Measurements from ENCODE around the gene MINK1.

Gene MINK1

GRCh38 chr17:4870855-4871254 lies 37.7 kb downstream of the MINK1 start:
- no peak for DNase-seq (ENCODE audit: low read depth, low spot score)

DNA sequence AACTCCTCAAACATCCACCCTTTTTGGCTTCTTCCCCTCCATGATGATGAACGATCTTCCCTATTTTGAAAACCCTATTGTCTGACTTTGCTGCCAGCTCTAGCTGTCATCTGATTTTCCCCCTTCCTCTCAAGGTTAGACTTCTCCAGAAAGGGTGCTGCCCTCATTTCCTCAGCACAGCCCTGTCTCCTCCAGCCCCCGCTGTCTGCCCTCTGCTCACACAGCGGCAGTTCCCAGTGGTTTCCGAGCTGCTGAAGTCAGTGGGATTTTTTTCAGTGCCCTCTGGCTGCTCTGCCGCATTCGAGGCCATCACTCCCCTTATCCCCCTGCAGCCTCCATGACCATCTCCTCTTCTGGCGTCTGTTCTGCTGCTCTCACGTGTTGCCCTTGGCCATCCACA lies 39.6 kb downstream of the MINK1 start:
- no peak for DNase-seq (ENCODE audit: low read depth, low spot score)

GRCh38 chr17:4877089-4877488 lies 43.9 kb downstream of the MINK1 start:
- DNase-seq (ENCODE audit: low read depth, low spot score) = no peak

DNA sequence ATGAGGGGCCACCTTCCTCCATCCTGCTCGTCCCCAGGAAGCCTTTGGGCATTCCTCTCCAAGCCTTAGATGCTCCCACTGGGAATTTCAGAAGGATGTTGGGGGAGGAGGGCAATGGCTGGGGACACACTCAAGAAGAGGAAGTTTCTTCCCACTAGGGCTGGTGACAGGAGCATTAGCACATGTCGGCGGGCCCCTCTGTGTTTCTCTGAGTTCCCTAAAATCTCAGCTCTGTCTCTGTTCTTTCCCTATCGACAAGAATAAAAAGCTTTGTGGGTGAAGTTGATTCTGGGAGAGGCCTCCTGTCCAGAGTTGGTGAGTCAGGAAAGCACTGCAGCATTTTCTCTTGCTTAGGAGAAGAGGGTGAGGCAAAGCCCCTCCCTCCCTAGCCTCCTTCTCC lies 46.5 kb downstream of the MINK1 start:
- no peak for DNase-seq (ENCODE audit: low read depth, low spot score)

- no peak for DNase-seq (ENCODE audit: low read depth, low spot score)
Measured at GRCh38 chr17:4880857-4881256, 47.7 kb downstream of the MINK1 start.

DNA sequence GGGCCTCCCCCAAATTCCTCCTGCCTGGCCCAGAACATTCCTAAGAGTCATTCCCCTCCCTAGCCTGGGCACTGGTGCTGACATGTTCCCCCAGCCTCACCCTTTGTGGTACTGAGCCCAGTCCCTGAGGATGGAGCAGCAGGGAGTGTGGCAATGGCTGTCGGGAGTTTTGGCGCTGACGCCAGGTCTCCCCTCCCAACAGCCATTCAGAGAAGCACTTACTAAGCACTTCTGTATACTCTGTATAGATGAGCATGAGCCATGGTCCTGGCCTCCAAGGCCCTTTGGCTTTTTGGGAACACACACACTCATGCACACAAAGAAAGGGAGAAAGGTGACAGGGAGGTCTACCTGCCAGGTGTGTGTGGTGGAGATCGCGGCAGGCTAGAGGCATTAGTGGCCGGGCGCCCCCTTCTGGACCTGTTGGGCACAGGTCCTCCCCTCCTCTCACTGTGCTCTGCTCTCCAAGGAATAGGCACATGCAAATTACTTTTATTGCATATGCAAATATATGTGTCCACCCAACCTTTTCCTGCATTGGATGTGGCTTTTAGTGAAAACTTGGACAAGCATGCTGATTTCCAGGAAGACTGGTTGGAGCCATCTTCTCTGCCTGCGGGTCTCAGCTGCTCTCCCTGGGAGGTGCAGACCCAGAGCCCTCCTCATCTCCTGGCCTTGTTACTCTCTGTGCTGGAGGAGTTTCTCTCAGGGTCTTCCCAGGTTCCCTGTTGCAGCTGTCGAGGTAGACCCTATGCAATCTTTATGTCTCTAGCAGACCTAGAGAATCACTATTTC lies 48.8 kb downstream of the MINK1 start:
- no peak for DNase-seq (ENCODE audit: low read depth, low spot score)

DNA sequence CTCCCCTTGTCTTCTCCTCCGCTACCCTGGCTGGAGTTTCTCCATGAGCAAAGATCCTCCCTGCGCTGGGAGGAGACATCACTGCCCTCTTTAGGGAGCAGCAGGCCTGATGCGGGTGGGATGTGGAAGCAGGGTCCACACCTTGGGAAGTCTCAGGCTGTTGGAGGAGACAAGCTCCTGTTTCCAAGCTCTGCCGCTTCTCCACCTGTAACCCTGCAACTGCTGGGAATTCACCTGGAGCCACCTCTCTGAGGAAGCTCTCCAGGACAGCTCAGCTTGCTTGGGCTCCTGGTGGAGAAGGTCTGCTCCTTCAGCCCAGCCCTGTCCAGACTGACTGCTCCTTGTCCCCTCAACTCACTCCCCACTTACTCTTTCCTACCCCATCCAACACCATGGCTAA lies 51.3 kb downstream of the MINK1 start:
- DNase-seq (ENCODE audit: low read depth, low spot score) = no peak

DNA sequence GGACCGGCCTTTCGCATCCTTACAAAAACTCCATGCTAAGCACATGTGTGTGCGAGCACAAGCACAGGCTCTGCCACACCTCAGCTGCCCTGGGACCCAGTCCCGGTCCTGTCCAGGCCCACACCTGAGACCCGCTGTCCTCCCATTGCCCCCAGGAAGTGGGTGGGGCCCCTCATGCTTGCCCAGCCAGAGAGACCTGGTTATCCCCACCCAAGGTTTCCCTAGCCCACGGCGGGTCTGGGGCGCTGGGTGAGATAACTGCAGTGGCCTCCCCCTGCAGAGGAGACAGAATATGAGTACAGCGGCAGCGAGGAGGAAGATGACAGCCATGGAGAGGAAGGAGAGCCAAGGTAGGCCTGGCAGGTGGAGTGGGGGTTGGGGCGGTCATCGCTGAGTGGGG lies 53.7 kb downstream of the MINK1 start:
- DNase-seq (ENCODE audit: low read depth, low spot score) = no peak

- no peak for DNase-seq (ENCODE audit: low read depth, low spot score)
Measured at GRCh38 chr17:4887581-4887980, 54.4 kb downstream of the MINK1 start.

- no peak for DNase-seq (ENCODE audit: low read depth, low spot score)
Measured at GRCh38 chr17:4891411-4892410, 58.6 kb downstream of the MINK1 start.

GRCh38 chr17:4892499-4893221 lies 59.5 kb downstream of the MINK1 start:
- DNase-seq (ENCODE audit: low read depth, low spot score) = no peak

- DNase-seq (ENCODE audit: low read depth, low spot score) = no peak
Measured at GRCh38 chr17:4893272-4893671, 60.1 kb downstream of the MINK1 start.

- DNase-seq (ENCODE audit: low read depth, low spot score) = no peak
Measured at GRCh38 chr17:4893721-4894560, 60.8 kb downstream of the MINK1 start.

- DNase-seq (ENCODE audit: low read depth, low spot score) = no peak
Measured at GRCh38 chr17:4895121-4895520, 62.0 kb downstream of the MINK1 start.

- DNase-seq (ENCODE audit: low read depth, low spot score) = no peak
Measured at GRCh38 chr17:4895657-4896331, 62.7 kb downstream of the MINK1 start.

DNA sequence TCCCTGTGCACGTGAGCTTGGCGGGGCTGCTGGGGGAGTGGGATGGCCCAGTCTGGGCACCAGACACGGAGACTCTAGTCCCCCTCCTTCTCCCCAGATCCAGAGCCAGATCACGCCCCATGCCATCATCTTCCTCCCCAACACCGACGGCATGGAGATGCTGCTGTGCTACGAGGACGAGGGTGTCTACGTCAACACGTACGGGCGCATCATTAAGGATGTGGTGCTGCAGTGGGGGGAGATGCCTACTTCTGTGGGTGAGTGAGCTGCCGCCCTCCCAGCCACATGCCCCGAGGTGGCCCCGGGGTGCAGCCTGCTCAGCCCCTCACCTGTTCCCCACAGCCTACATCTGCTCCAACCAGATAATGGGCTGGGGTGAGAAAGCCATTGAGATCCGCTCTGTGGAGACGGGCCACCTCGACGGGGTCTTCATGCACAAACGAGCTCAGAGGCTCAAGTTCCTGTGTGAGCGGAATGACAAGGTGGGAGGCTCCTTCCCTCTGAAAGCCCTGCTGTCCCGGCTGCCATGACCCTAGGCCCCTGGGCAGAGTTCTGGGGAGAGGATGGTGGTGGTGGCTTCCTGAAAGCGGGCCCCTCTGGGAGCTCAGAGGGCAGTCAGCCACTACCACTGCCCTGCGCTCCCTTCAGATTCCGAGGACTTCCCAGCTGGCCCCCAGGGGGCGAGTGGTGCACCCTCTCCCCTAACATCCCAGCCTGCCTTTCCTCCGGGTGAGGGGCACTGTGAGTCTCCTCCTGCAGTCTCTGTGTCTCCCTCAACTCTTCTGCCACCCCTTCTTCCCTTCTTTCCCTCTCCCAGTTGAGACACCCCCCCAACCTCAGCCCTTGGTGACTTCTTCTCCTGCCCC lies 63.4 kb downstream of the MINK1 start:
- DNase-seq (ENCODE audit: low read depth, low spot score) = no peak

- DNase-seq (ENCODE audit: low read depth, low spot score) = no peak
Measured at GRCh38 chr17:4897198-4897687, 64.1 kb downstream of the MINK1 start.

DNA sequence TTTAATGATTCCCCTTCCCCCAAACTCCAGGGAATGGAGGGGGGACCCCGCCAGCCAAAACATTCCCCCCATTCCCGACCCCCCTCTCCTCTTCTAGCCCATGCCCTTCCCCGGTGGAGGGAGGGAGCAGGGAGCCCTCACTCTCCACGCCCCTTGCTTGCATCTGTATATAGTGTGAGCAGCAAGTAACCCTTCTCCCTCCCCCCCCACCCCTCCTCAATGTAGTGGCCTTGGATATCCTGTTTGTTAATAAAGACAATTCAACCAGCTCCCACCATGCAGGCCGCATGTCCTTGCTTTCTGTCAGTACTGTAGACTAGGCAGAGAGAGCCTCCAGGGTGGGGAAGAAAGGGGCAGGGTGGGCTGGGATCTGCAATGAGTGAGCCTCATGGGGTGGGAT lies 64.6 kb downstream of the MINK1 start:
- DNase-seq (ENCODE audit: low read depth, low spot score) = no peak

GRCh38 chr17:4898351-4898750 lies 65.2 kb downstream of the MINK1 start:
- no peak for DNase-seq (ENCODE audit: low read depth, low spot score)
